Measurements from ENCODE around the gene MEP1A.
"Not testable (repeated sequence)": the region's sequence is repeated elsewhere in the genome, so short reads cannot be mapped to it uniquely, and the experiment has no call there.

DNA sequence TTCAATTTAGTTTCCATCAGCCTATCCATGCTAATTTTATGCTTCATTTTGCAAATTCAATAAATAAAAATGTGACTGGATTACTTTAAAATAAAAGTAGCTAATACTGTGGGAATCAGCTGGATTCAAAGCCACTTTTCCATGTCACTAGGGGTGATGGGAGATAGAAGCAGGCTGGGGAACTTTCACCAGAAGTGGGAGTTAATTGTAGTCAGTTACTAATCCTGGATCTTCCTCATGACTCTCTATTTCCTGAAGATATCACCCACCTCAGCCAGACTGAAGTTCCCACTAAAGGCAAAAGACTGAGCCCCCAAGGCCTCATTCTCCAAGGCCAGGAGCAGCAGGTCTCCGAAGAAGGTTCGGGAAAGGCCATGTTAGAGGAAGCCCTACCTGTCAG lies 41.8 kb downstream of the MEP1A start:
- TF ChIP-seq, protein P1, sequence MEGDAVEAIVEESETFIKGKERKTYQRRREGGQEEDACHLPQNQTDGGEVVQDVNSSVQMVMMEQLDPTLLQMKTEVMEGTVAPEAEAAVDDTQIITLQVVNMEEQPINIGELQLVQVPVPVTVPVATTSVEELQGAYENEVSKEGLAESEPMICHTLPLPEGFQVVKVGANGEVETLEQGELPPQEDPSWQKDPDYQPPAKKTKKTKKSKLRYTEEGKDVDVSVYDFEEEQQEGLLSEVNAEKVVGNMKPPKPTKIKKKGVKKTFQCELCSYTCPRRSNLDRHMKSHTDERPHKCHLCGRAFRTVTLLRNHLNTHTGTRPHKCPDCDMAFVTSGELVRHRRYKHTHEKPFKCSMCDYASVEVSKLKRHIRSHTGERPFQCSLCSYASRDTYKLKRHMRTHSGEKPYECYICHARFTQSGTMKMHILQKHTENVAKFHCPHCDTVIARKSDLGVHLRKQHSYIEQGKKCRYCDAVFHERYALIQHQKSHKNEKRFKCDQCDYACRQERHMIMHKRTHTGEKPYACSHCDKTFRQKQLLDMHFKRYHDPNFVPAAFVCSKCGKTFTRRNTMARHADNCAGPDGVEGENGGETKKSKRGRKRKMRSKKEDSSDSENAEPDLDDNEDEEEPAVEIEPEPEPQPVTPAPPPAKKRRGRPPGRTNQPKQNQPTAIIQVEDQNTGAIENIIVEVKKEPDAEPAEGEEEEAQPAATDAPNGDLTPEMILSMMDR (conservative IDR thresholded peaks at IDR 0.05; ENCODE audit: low read length): not testable (repeated sequence)
- TF ChIP-seq EZH2phosphoT487 (IDR thresholded peaks at IDR 0.05; ENCODE audit: borderline replicate concordance): not testable (repeated sequence)
